Measurements from ENCODE around the gene MYO1A. TPM values are rescaled to one million over a fixed set of nuclear protein-coding genes. Genes with fewer than 3 reads are reported as not detected.

MYO1A gene
- total and polyA plus RNA-seq, 2 of the 13 experiments (the other 11 are each of a cell fraction or from before 2014, with no cell fraction given) = 5.3 to 6.0 TPM

- TF ChIP-seq ZNF691 (CRISPR knock-in tag; IDR thresholded peaks at IDR 0.05; ENCODE audit: borderline replicate concordance, low read depth) (no peak), CBX5 (CRISPR knock-in tag; IDR thresholded peaks at IDR 0.05; ENCODE audit: borderline replicate concordance) (peak; percentile 46; the same call in 1 of the 2 replicates), ZNF773 (CRISPR knock-in tag; IDR thresholded peaks at IDR 0.05; ENCODE audit: borderline replicate concordance) (peak; percentile 21; the same call in 1 of the 2 replicates), MYC (CRISPR knock-in tag; IDR thresholded peaks at IDR 0.05; ENCODE audit: borderline replicate concordance) (peak; percentile 91), RARA (CRISPR knock-in tag; IDR thresholded peaks at IDR 0.05) (peak; percentile 55), PLRG1 (conservative IDR thresholded peaks at IDR 0.05) (no peak), WIZ (CRISPR knock-in tag; IDR thresholded peaks at IDR 0.05) (0 out of 2 replicates have a peak, but pooled peaks have one; percentile 57), ZNF180 (CRISPR knock-in tag; IDR thresholded peaks at IDR 0.05; ENCODE audit: borderline replicate concordance, low read depth) (no peak), SMAD9 (CRISPR knock-in tag; IDR thresholded peaks at IDR 0.05) (no peak), ZNF10 (CRISPR knock-in tag; IDR thresholded peaks at IDR 0.05; ENCODE audit: borderline replicate concordance, low read depth) (no peak), ZNF354B (CRISPR knock-in tag; IDR thresholded peaks at IDR 0.05) (no peak), GATA4 (IDR thresholded peaks at IDR 0.05; ENCODE audit: borderline replicate concordance, low read depth) (0 out of 2 replicates have a peak, but pooled peaks have one; percentile 35), ZNF569 (CRISPR knock-in tag; IDR thresholded peaks at IDR 0.05; ENCODE audit: borderline replicate concordance) (no peak), ZNF251 (CRISPR knock-in tag; IDR thresholded peaks at IDR 0.05) (no peak), ARID2 (CRISPR knock-in tag; IDR thresholded peaks at IDR 0.05; ENCODE audit: borderline replicate concordance) (no peak), ATM (IDR thresholded peaks at IDR 0.05; ENCODE audit: borderline replicate concordance) (no peak), KDM5A (IDR thresholded peaks at IDR 0.05; ENCODE audit: borderline replicate concordance, low read length) (no peak; the same call in 1 of the 2 replicates), PRMT3 (CRISPR knock-in tag; IDR thresholded peaks at IDR 0.05; ENCODE audit: borderline replicate concordance, low read depth) (no peak), ZNF205 (CRISPR knock-in tag; IDR thresholded peaks at IDR 0.05) (peak; percentile 73; the same call in 1 of the 2 replicates), HINFP (CRISPR knock-in tag; IDR thresholded peaks at IDR 0.05; ENCODE audit: low read depth) (0 out of 2 replicates have a peak, but pooled peaks have one; percentile 21), ZNF496 (CRISPR knock-in tag; IDR thresholded peaks at IDR 0.05; ENCODE audit: insufficient replicate concordance) (no peak), PHF20 (CRISPR knock-in tag; IDR thresholded peaks at IDR 0.05) (peak; percentile 50), TBL1XR1 (IDR thresholded peaks at IDR 0.05; ENCODE audit: borderline replicate concordance, low read length, partially characterized antibody) (no peak)
- TF ChIP-seq, protein P1, sequence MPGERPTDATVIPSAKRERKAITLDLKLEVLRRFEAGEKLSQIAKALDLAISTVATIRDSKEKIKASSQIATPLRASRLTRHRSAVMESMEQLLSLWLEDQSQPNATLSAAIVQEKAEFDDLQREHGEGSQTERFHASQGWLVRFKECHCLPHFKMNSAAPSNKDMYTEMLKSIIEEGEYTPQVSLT (CRISPR knock-in tag; IDR thresholded peaks at IDR 0.05; ENCODE audit: borderline replicate concordance, low read depth) = no peak
These were observed 38.7 kb upstream of the MYO1A start, which contains the start of gene NAB2 (continued) for GRCh38 chr12:57088354-57089270.

Data from HepG2 (cell line).